NB4 (cell line): Measurements from ENCODE around the gene CFLAR.

ENCODE experiments used
- CTCF ChIP-seq: IDR thresholded peaks from one replicate; pipeline ENCODE4 v1.5.1; 2012; ENCODE audit warnings: low read depth, low read length
- MAX ChIP-seq: IDR thresholded peaks from 2 replicates; pipeline ENCODE4 v1.6.1; 2011; ENCODE audit warnings: low read depth, low read length
- MYC ChIP-seq: IDR thresholded peaks from 2 replicates; pipeline ENCODE4 v1.6.1; 2011; ENCODE audit warnings: low read depth, low read length
- POLR2A ChIP-seq: IDR thresholded peaks from 2 replicates; pipeline ENCODE4 v1.6.1; 2011; ENCODE audit warnings: mild to moderate bottlenecking; ENCODE audit not compliant: insufficient read length; ENCODE audit errors: extremely low read depth

GRCh38 chr2:201100497-201100896 lies 15.5 kb upstream of the CFLAR start:
- TF ChIP-seq CTCF, result no peak
- TF ChIP-seq POLR2A, result no peak
- TF ChIP-seq MAX, result no peak
- no peak for TF ChIP-seq MYC
